ENCODE results near the gene GIMAP4.
A peak's percentile ranks its signal among the peaks of the same experiment; 100 is the strongest.

The GIMAP4 gene

DNA sequence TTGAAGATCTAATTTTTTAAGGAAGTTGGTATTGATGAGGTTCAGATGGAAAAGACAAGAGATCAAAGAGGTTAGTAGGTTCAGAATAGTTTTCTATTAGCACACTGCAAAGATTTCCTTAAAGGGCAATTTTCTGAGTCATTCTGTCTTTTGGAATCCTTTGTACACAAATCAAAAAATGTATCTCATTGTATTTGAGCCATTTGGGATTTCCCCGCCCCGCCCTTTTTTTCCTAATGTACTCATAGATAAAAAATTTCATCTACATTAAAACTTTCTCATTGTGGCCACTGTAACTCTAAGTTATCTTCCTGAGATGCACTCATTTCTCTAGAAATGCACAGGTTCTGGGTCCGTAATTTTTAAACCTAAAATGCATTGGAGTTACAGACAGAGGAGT is 52.9 kb downstream of the GIMAP4 start:
- TF ChIP-seq, protein P1, sequence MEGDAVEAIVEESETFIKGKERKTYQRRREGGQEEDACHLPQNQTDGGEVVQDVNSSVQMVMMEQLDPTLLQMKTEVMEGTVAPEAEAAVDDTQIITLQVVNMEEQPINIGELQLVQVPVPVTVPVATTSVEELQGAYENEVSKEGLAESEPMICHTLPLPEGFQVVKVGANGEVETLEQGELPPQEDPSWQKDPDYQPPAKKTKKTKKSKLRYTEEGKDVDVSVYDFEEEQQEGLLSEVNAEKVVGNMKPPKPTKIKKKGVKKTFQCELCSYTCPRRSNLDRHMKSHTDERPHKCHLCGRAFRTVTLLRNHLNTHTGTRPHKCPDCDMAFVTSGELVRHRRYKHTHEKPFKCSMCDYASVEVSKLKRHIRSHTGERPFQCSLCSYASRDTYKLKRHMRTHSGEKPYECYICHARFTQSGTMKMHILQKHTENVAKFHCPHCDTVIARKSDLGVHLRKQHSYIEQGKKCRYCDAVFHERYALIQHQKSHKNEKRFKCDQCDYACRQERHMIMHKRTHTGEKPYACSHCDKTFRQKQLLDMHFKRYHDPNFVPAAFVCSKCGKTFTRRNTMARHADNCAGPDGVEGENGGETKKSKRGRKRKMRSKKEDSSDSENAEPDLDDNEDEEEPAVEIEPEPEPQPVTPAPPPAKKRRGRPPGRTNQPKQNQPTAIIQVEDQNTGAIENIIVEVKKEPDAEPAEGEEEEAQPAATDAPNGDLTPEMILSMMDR (IDR thresholded peaks at IDR 0.05; ENCODE audit: insufficient read depth, low read length, poor library complexity, severe bottlenecking) = no peak
- H3K4me3 ChIP-seq (replicated peaks; ENCODE audit: low read depth, low read length) = no peak overlapping the region
- H3K36me3 ChIP-seq (ENCODE audit: control insufficient read depth, insufficient read depth, low read length) = no peaks in the 10 kb centered on the region
- DNase-seq (ENCODE audit: extremely low read depth, insufficient read length) = no peak
- H3K27me3 ChIP-seq (replicated peaks; ENCODE audit: control insufficient read depth, insufficient read depth, low read length) = no peaks in the 10 kb centered on the region

DNA sequence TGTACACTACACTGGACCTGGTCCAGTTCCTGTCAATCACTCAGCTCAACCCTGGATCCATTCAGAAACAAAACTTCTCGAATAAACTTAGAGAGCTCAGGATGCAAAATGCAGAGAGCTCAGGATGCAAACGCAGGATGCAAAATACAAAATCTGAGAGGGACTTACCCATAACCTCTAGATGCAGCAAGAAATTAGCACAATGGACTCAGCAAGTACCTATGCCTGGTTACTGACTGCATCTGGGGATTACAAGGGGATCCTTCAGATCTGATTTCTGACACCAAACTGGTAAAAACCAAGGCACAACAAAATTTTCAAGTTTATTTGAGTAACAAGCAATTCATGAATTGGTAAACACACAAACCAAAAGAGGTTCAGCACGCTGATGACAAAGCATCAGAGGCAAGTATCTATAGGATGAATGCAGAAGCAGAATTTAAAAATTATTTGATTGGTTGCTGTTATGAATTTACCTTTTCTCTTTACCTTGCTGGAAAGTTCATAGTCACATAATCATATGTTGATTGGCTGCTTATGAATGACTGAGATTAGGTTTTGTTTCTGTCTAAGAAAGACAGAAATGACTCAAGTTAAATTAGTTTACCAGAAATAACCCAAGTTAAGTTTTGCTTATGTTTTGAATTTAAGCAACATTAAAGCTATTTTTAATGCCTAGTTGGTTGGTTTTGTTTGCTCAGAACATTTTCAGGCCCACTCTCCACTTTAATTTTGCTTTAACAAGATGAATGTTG is 53.6 kb downstream of the GIMAP4 start:
- DNase-seq (ENCODE audit: extremely low read depth, insufficient read length) = no peak

DNA sequence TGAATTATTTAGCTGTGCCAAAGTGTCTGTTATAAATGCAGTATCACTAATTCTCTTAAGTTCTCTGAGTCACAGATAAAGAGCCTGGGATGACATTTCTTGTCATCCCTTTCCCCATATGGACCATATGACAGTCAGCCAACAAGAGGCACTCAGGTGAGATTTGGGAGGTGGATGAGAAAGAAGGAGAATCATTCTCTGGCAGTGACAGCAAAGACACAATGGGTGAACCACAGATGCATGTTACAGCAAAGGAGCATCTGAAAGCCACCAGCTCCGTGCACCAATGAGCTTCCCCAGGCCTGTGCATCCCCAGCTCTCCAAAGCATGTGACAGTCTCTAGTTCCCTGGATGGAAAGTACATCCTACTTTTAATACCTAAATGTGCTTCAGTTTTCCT is 54.2 kb downstream of the GIMAP4 start:
- no peak for DNase-seq (ENCODE audit: extremely low read depth, insufficient read length)
- Histone ChIP-seq H3K4me3 (replicated peaks; ENCODE audit: low read depth, low read length) (no peak overlapping the region), H3K27me3 (replicated peaks; ENCODE audit: control insufficient read depth, insufficient read depth, low read length) (no peaks in the 10 kb centered on the region), H3K36me3 (ENCODE audit: control insufficient read depth, insufficient read depth, low read length) (no peaks in the 10 kb centered on the region; the same call in 1 of the 2 replicates)
- TF ChIP-seq, protein P1 (IDR thresholded peaks at IDR 0.05; ENCODE audit: insufficient read depth, low read length, poor library complexity, severe bottlenecking) = no peak

More for the DNA sequence above, 53.6 kb downstream of the GIMAP4 start:
- Histone ChIP-seq H3K27me3 (replicated peaks; ENCODE audit: control insufficient read depth, insufficient read depth, low read length) (no peaks in the 10 kb centered on the region), H3K36me3 (ENCODE audit: control insufficient read depth, insufficient read depth, low read length) (no peaks in the 10 kb centered on the region), H3K4me3 (replicated peaks; ENCODE audit: low read depth, low read length) (0 out of 2 replicates have a peak overlapping the region, but pooled peaks have one; percentile 22)
- TF ChIP-seq, protein P1 (IDR thresholded peaks at IDR 0.05; ENCODE audit: insufficient read depth, low read length, poor library complexity, severe bottlenecking) = no peak

All from GM06990 (cell line).